Skin epidermis (tissue), 12 donors: ENCODE measurements around the gene SLC35F3.
"Not testable (repeated sequence)": the region's sequence is repeated elsewhere in the genome, so short reads cannot be mapped to it uniquely, and the experiment has no call there.

ENCODE experiments used
- H3K27ac ChIP-seq, 21 experiments: fragments of 200-600 bp; sonication (generic) in 11 of 21; one replicate each; pipeline ENCODE4 v1.5.0; 2020; ENCODE audit warnings: mild to moderate bottlenecking in 3 of 21, inconsistent platforms in 2 of 21, moderate library complexity in 2 of 21
- H3K4me3 ChIP-seq, 7 experiments: fragments of 200-600 bp; sonication (generic) in 2 of 7; one replicate each; pipeline ENCODE4 v1.5.0; 2020; ENCODE audit warnings: inconsistent platforms in 2 of 7, mild to moderate bottlenecking in 2 of 7, moderate library complexity in 1 of 7

Gene SLC35F3

GRCh38 chr1:234091876-234092275, 187.4 kb downstream of the SLC35F3 start:
- H3K4me3 ChIP-seq = no peak overlapping the region
- no peak overlapping the region for H3K27ac ChIP-seq

- no peak overlapping the region for H3K4me3 ChIP-seq
- H3K27ac ChIP-seq = no peak overlapping the region
Measured at GRCh38 chr1:234093107-234093506, 188.6 kb downstream of the SLC35F3 start.

GRCh38 chr1:234093741-234094140, 189.3 kb downstream of the SLC35F3 start:
- Histone ChIP-seq H3K27ac (no peak overlapping the region), H3K4me3 (no peak overlapping the region)

- H3K4me3 ChIP-seq = no peak overlapping the region
- no peak overlapping the region for H3K27ac ChIP-seq
Measured at GRCh38 chr1:234094172-234094571, 189.7 kb downstream of the SLC35F3 start.

- H3K4me3 ChIP-seq = no peak overlapping the region
- no peak overlapping the region for H3K27ac ChIP-seq
Measured at GRCh38 chr1:234096161-234096770, 191.8 kb downstream of the SLC35F3 start.

- no peak overlapping the region for H3K27ac ChIP-seq
- H3K4me3 ChIP-seq = no peak overlapping the region
Measured at GRCh38 chr1:234102583-234102982, 198.1 kb downstream of the SLC35F3 start.

DNA sequence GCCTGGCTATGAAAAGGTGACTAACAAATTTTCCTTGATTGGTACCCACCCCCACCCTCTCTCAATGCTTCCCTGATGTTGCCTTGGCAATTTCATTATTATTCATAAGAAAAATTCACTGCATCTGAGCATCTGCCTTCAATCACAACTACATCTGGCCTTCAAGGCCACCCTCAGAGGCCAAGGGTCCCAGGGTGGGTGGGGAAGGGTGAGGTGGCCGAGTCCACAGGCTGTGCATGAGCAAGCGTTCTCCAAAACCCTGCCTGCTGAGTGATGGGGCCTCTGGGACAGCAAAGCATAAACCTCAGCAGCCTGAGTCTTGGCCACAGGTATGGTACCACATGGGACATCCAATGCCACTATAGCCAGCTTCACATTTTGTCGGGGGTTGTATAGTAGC, 198.7 kb downstream of the SLC35F3 start:
- H3K27ac ChIP-seq = no peak overlapping the region
- no peak overlapping the region for H3K4me3 ChIP-seq

DNA sequence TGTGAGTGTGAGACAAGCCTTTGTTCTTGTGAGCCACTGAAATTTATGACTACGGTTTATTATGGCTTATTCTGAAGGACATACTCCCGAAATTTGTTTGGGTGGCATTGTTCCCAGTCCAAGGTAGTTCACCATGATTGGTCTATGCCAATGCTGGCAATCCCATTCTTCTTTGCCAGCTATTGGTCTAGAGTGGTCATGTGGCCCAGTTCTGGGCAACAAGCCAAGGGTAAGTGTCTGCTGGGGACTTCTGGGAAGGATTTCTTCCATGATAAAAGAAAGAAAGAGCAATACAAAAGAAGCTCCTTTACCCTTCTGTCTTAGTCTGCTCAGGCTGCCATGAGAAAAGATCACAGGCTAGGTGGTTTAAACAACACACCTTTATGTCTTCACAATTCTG, 201.6 kb downstream of the SLC35F3 start:
- H3K27ac ChIP-seq = no peak overlapping the region
- H3K4me3 ChIP-seq = no peak overlapping the region

- Histone ChIP-seq H3K4me3 (no peak overlapping the region), H3K27ac (no peak overlapping the region)
Measured at GRCh38 chr1:234107416-234108021, 203.0 kb downstream of the SLC35F3 start.

DNA sequence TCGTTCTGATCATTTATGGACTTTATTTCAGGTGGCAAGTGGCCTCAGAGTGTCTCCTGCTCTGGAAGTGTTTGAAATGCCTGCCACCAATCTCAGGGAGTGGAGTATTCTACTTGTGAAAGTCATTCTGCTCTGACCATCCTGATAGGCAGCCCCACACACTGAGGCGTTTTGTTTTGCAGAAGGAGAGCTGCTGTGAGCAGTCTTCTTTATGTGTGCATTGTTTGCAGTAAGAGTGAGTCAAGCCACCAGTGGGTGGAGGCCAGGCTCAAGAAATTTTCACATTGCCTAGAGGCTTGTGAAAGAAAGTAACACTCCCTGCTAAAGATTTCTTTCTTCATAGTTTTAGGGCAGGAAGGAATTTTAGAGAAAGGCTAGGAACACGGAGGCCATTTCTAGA, 204.4 kb downstream of the SLC35F3 start:
- H3K27ac ChIP-seq = no peak overlapping the region
- no peak overlapping the region for H3K4me3 ChIP-seq

- Histone ChIP-seq H3K4me3 (no peak overlapping the region), H3K27ac (no peak overlapping the region)
Measured at GRCh38 chr1:234109840-234110239, 205.4 kb downstream of the SLC35F3 start.

- Histone ChIP-seq H3K27ac (no peak overlapping the region), H3K4me3 (no peak overlapping the region)
Measured at GRCh38 chr1:234111458-234112142, 207.1 kb downstream of the SLC35F3 start.

DNA sequence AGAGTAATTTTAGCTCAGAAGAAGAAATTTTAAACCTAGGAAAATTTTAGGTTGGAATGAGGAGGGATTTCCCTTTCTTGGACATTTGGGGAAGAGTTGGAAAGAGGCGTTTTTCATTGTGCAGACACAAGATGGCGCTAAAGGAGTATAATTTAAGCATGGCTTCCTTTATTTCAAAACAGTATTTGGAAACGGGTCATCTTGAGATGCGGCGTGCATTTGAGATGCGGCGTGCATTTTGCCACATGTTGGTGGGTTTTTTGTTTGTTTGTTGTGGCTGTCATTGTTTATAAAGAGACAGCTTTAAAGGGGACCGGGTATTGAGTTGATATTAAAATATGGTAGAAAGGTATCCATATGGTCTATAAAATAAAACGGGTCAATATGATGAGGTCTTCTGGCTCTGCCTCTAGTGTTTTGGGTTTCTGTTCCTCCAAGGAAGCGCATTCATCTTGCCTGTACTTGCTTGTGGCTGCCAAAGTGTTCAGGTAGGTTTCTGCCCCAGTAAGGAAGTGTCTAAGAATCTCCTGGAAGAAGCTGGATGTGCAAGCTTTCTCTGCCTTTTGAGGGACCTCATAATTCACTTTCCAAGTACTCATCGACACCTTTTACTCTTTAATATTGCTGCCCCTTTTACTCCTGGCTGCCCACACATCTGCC, 210.3 kb downstream of the SLC35F3 start:
- Histone ChIP-seq H3K4me3 (no peak overlapping the region), H3K27ac (no peak overlapping the region)

GRCh38 chr1:234118911-234119310, 214.4 kb downstream of the SLC35F3 start:
- Histone ChIP-seq H3K4me3 (no peak overlapping the region), H3K27ac (no peak overlapping the region)

GRCh38 chr1:234119431-234119830, 215.0 kb downstream of the SLC35F3 start:
- H3K4me3 ChIP-seq = no peak overlapping the region
- no peak overlapping the region for H3K27ac ChIP-seq

DNA sequence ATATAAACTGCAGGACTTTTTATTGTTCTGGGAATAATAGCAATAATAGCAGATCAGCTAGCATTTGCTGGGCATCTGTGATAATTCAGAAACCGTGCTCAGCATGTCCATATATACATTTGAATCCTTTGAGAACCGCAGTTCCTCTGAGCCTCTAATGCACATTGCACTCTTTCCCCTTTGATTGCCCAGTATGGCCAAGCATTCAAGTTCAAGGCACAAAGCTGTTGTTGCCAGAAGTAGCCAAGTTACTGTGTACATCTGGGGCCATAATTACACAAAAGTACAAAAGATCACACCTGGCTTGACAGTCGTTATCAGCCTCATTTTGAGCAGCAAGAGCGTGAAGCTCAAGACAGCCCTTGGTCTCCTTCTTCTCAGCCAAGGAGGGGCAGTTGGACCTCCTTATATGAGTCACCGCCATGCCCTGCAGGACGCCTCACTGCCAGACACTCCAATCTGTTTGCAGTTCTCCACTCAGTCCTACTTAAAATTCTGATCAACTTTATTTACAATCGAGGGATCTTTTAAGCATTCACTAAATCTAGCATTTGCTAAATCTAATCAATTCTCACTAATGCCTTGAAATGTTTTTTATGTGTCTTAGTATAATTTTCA, 216.0 kb downstream of the SLC35F3 start:
- Histone ChIP-seq H3K27ac (no peak overlapping the region), H3K4me3 (no peak overlapping the region)

GRCh38 chr1:234121659-234122058, 217.2 kb downstream of the SLC35F3 start:
- H3K27ac ChIP-seq = not testable (repeated sequence)

GRCh38 chr1:234122571-234122970, 218.1 kb downstream of the SLC35F3 start:
- H3K4me3 ChIP-seq, H3K27ac ChIP-seq: not testable (repeated sequence)

More at GRCh38 chr1:234121659-234122058, 217.2 kb downstream of the SLC35F3 start:
- H3K4me3 ChIP-seq = not testable (repeated sequence)

- Histone ChIP-seq H3K4me3 (no peak overlapping the region), H3K27ac (no peak overlapping the region)
Measured at GRCh38 chr1:234123867-234124266, 219.4 kb downstream of the SLC35F3 start.

DNA sequence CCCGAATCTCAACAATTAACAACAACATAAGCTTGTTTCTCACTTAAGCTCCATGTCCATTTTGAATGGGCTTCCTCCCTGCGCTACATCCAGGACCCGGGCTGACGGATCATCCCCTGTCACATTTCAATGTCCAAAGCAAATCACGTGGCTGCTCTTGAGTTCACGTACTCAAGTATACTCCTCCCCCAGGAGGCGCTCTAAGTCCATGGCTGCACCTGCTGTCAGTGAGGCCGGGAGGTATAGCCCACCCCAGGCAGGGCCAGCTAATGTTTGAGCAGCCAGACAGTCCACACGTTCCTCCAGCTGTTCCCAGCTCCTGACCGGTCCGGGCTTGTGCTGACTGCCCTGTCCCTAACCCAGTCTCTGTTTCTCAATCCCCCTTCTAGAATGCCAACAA, 220.8 kb downstream of the SLC35F3 start:
- no peak overlapping the region for H3K4me3 ChIP-seq
- no peak overlapping the region for H3K27ac ChIP-seq
